Left kidney (tissue), 2 donors: ENCODE results near the gene NAP1L1. TPM values are rescaled to one million over a fixed set of nuclear protein-coding genes. Genes with fewer than 3 reads are reported as not detected.

Experiments used
- DNase-seq: peaks from one replicate; pipeline ENCODE4 v3.0.0-alpha.2; 2013
- polyA plus RNA-seq: library from polyadenylated mRNA; unstranded; fragments of 120-200 nt; gene quantifications from one replicate; pipeline ENCODE4 v1.2.1, GENCODE V29; 2013; ENCODE audit not compliant: insufficient read length

NAP1L1 gene
- polyA plus RNA-seq, 1 donor = 994 TPM

GRCh38 chr12:76022506-76022905, 62.0 kb downstream of the NAP1L1 start:
- no peak for DNase-seq

GRCh38 chr12:76020731-76021672, 63.5 kb downstream of the NAP1L1 start:
- DNase-seq = no peak

DNA sequence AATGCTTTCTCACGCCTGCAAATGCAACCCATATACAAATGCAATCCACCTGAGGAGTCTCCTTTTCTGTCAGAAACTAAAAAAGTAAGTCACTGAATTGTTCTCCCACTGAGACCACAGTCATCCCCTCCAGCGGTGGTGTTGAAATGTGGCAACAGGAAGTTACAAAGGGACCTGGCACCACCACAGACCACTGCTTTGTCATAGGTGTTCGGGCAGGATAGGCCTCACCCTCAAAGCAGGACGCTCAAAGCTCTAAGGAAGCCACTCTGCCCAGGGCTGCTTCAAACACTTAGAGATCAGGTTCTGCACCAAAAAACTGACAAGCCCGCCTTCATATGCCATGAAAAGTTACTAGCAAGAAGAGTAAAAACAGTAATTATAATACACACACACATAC, 64.2 kb downstream of the NAP1L1 start:
- no peak for DNase-seq

GRCh38 chr12:76018672-76019071, 65.8 kb downstream of the NAP1L1 start:
- DNase-seq = no peak

DNA sequence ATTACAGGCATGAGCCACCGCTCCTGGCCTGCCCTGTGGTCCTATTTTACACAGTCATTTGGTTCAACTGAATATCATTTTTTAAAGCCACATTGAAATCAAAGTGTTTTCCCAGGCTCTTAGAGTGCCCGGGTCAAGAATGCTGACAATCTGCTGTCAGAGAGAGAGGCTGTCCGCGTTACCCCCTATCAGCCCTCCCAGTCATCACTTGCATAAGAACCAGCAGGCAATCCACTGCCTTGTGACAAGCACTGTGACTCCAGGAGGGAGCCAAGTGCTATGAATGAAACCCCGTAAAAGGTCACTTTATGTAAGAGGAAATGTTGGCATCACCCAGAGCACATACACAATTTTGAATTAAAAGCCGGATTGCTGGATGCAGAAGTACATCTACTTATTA, 66.4 kb downstream of the NAP1L1 start:
- DNase-seq = no peak

DNA sequence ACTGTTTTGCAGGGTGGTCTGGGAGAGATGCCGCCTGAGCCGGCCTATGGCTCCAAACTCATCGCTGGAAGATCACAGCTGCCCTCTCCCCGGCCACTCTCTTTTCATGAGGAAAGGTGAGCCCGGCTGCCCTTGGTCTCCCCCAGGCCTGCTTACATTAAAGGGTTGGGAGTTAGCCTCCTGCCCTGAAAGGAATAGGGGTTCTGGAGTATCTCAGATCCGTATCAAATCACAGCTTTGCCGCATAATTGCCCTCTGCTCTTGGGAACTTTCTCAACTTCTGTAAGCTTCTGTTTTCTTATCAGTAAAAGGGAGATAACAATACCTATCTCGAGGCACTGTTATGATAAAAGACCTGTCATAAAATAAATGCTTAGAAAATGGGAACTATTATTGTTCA, 70.5 kb downstream of the NAP1L1 start:
- DNase-seq = no peak

- no peak for DNase-seq
Observed at GRCh38 chr12:76013603-76014002, 70.9 kb downstream of the NAP1L1 start.

DNA sequence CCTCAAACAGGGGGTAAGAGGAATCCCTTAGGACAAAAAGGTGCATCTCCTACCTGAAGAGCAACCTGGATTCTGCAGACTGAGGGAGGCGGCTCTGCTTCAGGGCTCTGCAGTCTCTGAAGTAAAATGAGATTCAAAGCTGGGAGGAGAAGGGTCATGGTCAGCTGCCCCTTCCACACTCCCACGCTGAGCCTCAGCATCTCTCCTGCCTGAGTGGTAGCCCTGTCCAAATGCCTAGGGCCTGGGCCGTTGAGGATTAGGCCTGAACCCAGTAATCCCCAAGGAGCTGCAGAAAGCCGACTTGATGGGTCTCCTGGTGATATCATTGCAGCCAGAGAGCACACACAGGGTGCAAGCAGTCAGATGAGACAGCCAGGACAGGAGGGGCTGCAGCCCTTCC, 71.8 kb downstream of the NAP1L1 start:
- no peak for DNase-seq

DNA sequence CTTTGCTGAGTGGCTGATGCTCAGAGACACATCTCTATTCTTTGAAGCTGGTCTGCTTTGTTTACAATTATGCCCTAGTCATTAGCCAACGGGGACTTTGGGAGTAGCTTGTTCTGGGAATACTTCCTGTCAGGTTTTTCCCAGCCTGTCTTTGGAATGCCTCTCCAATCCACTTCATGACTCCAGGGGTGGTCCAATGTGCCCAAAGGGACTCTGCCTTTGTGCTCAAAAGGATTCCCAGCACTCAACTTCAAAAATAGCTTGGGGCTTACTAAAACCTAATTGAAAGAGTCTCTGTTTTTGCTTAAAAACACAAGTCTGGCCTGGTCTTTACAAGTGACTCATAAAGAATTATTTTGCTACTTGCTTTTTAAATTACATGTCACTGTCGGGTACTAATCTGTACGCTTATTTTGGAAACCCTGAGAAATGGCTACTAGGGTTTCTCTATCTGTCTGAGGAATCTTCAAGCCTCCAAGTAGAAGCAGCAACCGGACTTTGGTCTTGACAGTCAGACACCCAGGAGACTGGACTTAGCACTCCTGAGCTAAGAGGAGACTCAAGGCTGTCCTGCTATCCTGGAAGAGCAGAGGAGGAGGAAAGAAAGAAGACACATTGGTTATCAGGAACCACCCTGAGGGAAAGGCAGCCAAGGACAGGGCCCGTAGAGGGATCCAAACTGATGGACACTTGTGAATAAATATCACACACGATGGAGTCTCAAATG, 73.6 kb downstream of the NAP1L1 start:
- no peak for DNase-seq

DNA sequence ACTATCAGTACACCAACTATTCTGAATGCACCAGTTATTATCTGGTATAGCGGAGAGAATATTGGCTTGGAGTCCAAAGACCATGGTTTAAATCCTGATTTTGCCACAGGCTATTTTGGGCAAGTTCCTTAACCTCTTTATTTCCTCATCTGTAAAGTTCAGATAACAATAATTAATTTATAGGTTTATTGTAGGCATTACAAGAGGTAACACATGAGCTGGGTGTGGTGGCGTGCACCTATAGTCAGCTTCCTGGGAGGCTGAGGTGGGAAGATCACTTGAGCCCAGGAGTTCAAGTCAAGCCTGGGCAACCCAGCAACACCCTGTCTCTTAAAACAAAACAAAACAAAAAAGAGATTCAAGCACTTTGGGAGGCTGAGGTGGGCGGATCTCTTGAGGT, 76.1 kb downstream of the NAP1L1 start:
- DNase-seq = no peak

- DNase-seq = no peak
Observed at GRCh38 chr12:76007640-76008039, 76.8 kb downstream of the NAP1L1 start.

DNA sequence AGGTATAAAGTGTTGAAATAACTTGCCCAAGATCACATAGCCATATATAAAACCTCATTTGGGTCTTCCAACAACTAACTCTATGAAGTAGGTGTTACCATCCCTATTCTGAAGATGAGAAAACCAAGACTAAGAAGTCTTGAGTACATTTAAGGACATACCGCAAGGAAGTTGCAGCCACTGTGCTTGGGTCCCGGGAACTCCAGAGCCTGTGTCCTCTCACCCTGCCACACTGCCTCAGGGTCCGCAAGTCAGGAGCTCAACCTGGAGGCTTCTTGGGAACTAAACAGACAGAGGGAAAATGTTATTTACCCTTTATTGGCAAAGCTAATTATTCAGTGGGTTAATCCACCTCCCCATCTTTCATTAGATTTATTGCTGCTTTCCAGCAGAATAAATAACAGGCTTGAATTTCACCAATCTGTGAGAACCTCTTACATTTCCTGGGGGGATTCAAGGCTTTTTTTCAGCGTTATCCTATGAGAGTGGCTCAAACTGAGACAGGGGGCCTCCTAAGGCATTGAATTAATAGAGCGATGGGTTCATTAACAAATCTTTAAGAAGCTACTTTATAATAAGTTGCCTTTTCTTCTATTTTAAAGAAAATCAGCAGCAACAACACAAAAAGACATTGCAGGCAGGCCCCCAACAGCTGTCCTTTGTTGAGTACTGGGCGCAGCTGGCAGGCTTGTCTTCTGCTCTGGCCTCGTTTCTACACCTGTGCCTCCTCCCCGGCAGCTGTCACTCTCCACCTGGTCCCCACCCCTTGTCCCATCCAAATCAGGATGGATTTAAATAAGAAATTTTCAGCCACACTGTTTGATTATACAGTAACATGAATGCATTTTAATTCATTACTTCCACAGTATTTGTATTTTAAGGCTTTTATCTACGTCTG, 78.2 kb downstream of the NAP1L1 start:
- no peak for DNase-seq

DNA sequence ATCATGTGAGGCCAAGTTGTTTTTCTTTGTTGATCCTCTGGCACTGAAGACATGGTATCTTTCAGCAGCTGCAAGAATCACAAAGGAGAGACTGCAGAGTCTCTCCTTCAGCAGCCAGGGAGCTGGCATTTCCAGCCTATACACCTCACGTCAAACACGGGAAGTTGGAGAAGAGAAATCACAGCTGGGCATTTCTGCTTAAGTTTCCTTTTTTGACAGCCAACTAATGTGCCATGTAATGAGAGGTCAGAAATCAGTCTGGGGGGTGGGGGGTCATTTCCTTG, 81.2 kb downstream of the NAP1L1 start:
- no peak for DNase-seq

- no peak for DNase-seq
Observed at GRCh38 chr12:76002598-76003354, 81.7 kb downstream of the NAP1L1 start.

DNA sequence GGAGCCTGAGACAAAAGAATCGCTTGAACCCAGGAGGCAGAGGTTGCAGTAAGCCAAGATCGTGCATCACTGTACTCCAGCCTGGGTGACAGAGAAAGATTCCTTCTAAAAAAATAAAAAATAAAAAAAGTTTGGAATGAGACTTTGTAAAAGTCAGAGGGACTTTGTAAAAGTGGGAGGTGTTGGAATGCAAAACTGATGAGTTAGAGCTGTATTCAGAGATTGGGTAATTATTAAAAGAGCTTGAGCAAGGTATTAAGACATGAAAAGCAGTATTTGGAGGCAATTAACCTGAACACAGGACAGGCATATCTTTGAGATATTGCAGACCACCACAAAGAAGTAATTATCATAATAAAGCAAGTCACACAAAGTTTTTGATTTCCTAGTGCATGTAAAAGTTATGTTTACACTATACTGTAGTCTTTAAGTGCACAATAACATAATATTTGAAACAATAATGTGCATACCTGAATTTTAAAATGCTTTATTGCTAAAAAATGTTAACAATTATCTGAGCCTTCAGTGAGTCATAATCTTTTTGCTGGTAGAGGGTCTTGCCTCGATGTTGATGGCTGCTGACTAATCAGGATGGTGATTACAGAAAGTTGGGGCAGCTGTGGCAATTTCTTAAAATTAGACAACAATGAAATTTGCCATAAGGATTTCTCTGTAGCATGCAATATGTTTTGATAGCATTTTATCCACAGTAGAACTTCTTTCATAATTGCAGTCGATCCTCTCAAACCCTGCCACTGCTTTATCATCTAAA, 86.0 kb downstream of the NAP1L1 start:
- DNase-seq = no peak

- DNase-seq = no peak
Observed at GRCh38 chr12:75997658-75998057, 86.8 kb downstream of the NAP1L1 start.

DNA sequence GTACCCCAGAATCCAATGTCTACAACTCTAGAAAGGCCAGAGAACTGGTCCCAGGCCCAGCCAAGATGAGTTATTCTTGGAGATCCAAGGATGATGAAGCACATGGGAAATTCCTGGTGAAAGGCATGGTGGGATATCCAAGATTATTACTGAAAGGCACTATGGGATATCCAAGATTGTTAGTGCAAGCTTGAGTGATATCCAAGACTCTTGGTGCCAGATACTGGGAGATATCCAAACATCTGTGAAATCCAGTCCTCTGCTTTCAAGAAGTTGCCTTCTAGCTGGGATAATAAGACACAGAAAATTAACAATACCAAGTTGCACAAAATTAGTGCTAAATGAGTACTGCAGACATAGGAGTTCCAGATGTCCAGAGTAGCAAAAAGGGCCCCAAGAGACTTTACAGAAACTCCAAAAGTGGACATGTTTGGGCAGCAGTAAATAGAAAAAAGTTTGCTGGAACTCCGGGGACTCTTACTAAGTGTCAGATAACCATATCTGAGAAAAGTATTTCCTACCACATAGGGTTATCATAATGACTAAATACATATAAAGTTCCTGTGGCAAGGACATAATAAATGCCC, 87.5 kb downstream of the NAP1L1 start:
- no peak for DNase-seq

- DNase-seq = no peak
Observed at GRCh38 chr12:75995691-75996090, 88.8 kb downstream of the NAP1L1 start.

DNA sequence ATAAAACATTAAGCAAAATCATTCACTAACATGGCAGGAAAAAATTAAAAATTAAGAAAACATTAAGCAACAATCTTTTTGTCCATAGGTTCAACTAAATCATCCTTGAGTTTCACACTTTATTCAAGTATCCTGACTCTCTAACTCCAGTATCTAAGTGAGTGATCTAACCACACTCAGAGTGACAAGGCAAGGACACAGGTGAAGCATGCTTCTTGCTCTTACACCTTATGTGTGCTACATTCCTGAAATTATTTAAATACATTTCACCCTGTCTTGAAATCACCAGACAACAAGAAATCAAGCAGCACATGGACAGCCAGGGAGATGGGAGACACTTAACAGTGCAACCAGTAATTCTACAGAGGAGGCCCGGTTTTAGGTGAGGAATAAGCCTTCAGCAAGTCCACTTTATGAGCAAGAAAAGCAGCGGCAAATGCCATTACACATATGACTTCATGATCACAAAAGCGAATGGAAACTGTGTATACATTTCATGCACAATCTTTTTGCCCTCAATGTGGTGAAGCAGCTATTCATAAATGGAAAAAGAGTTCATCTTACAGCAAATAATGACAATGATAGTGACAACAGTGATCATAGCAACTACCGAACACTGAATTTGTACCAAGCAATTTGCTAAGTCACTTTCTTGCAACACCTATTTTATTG, 90.3 kb downstream of the NAP1L1 start:
- DNase-seq = no peak

DNA sequence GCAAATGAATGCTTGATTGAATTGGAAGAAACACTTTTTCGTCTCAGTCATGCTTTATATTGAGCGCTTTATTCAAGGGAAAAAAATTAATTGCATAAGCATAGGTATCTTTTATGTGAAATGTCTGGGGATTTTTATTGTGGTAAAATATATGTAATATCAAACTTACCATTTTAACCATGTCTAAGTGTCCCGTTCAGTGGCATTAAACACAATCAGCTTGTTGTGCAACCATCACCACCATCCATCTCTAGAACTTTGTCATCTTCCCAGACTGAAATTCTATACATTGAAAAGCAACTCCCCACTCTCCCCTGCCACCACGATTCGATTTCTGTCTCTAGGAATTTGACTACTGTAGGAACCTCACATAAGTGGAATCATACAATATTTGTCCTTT, 92.7 kb downstream of the NAP1L1 start:
- no peak for DNase-seq
